IMR-90 (cell line): ENCODE results near the gene TNRC6C. TPM values are rescaled to one million over a fixed set of nuclear protein-coding genes. Genes with fewer than 3 reads are reported as not detected.

Experiments used
- ATAC-seq: fragments of 200-7000 bp; cut with Tn5 transposase; 2 replicates; pipeline ENCODE4 v1.9.1; 2020; ENCODE audit warnings: low read depth, mild to moderate bottlenecking, moderate library complexity
- BruUV-seq: library from RNA; stranded (reverse); fragments of 400-500 nt; replicated peaks from 2 replicates; lab custom pipeline; 2021; lab: Mats Ljungman, UMichigan
- CTCF ChIA-PET: fragments of 300-600 bp; formaldehyde crosslinking; extraction: SDS; loops from one replicate; lab custom pipeline; 2021; ENCODE audit warnings: antibody characterized with exemption; lab: Yijun Ruan, JAX
- POLR2A ChIA-PET: fragments of 300-600 bp; sonication (Branson Sonifier 250); formaldehyde crosslinking; loops from one replicate; lab custom pipeline; 2022; ENCODE audit warnings: antibody characterized with exemption; ENCODE audit not compliant: unreplicated experiment; lab: Charles Lee
- DNase-seq: peaks from one replicate; pipeline ENCODE4 v3.0.0; 2013
- H2AFZ ChIP-seq: replicated peaks from 2 replicates; pipeline ENCODE3; 2013; ENCODE audit warnings: low read length, mild to moderate bottlenecking; ENCODE audit not compliant: poor library complexity
- H2AK5ac ChIP-seq: 2 replicates; pipeline ENCODE4 v1.6.1; 2013; ENCODE audit warnings: low read depth, low read length, inconsistent platforms
- H2AK9ac ChIP-seq: replicated peaks from 2 replicates; pipeline ENCODE3; 2013; ENCODE audit warnings: mild to moderate bottlenecking, low read depth, low read length, moderate library complexity; ENCODE audit not compliant: poor library complexity
- H2BK120ac ChIP-seq: 2 replicates; pipeline ENCODE4 v1.6.1; 2013; ENCODE audit warnings: low read depth, low read length, inconsistent platforms
- H2BK15ac ChIP-seq: 3 replicates; pipeline ENCODE4 v1.6.1; 2013; ENCODE audit warnings: low read depth, low read length, inconsistent platforms
- H2BK20ac ChIP-seq: 2 replicates; pipeline ENCODE4 v1.6.1; 2013; ENCODE audit warnings: low read depth, mild to moderate bottlenecking, inconsistent platforms, low read length, moderate library complexity
- H2BK5ac ChIP-seq: 2 replicates; pipeline ENCODE4 v1.6.1; 2013; ENCODE audit warnings: mild to moderate bottlenecking, low read depth, low read length, inconsistent platforms; ENCODE audit not compliant: poor library complexity, severe bottlenecking
- H3K14ac ChIP-seq: replicated peaks from 2 replicates; pipeline ENCODE4 v1.6.1; 2013; ENCODE audit warnings: low read depth, low read length, inconsistent platforms
- H3K18ac ChIP-seq: 2 replicates; pipeline ENCODE4 v1.6.1; 2013; ENCODE audit warnings: low read depth, low read length, control low read depth
- H3K23ac ChIP-seq: 2 replicates; pipeline ENCODE4 v1.6.1; 2013; ENCODE audit warnings: low read depth, low read length, inconsistent platforms
- H3K27ac ChIP-seq: 2 replicates; pipeline ENCODE4 v1.5.1; 2013; ENCODE audit warnings: mild to moderate bottlenecking, control low read depth, low read length; ENCODE audit not compliant: insufficient read depth
- H3K27me3 ChIP-seq: 2 replicates; pipeline ENCODE4 v1.6.1; 2013; ENCODE audit warnings: low read length; ENCODE audit not compliant: control insufficient read depth, insufficient read depth
- H3K36me3 ChIP-seq: 2 replicates; pipeline ENCODE4 v1.6.1; 2013; ENCODE audit warnings: low read length, mixed read lengths; ENCODE audit not compliant: control insufficient read depth, insufficient read depth
- H3K4ac ChIP-seq: 2 replicates; pipeline ENCODE4 v1.6.1; 2013; ENCODE audit warnings: low read depth, low read length, inconsistent platforms
- H3K4me1 ChIP-seq: 2 replicates; pipeline ENCODE4 v1.6.1; 2013; ENCODE audit warnings: low read length, mixed read lengths; ENCODE audit not compliant: control insufficient read depth, insufficient read depth
- H3K4me2 ChIP-seq: 2 replicates; pipeline ENCODE4 v1.6.1; 2013; ENCODE audit warnings: low read depth, mild to moderate bottlenecking, control low read depth, low read length, moderate library complexity
- H3K4me3 ChIP-seq: 2 replicates; pipeline ENCODE4 v1.5.1; 2013; ENCODE audit warnings: low read depth, mild to moderate bottlenecking, control low read depth, low read length, moderate library complexity; ENCODE audit not compliant: insufficient read depth
- H3K56ac ChIP-seq: 2 replicates; pipeline ENCODE4 v1.6.1; 2013; ENCODE audit warnings: low read length, inconsistent platforms; ENCODE audit not compliant: insufficient read depth; ENCODE audit errors: extremely low read depth
- H3K79me1 ChIP-seq, 2 experiments: 2 replicates each; pipeline ENCODE4 v1.6.1; 2013; ENCODE audit warnings: low read length in 2 of 2, inconsistent platforms in 1 of 2, low read depth in 1 of 2
- H3K9ac ChIP-seq: 2 replicates; pipeline ENCODE4 v1.6.1; 2013; ENCODE audit warnings: low read depth, low read length, control low read depth
- H3K9me1 ChIP-seq: 2 replicates; pipeline ENCODE4 v1.6.1; 2013; ENCODE audit warnings: low read length, inconsistent platforms; ENCODE audit not compliant: insufficient read depth
- H3K9me3 ChIP-seq: 2 replicates; pipeline ENCODE4 v1.6.1; 2013; ENCODE audit warnings: low read length; ENCODE audit not compliant: control insufficient read depth, insufficient read depth
- H4K20me1 ChIP-seq: 2 replicates; pipeline ENCODE4 v1.6.1; 2013; ENCODE audit warnings: low read length, inconsistent platforms; ENCODE audit not compliant: insufficient read depth
- H4K5ac ChIP-seq: 2 replicates; pipeline ENCODE4 v1.6.1; 2013; ENCODE audit warnings: mild to moderate bottlenecking, low read depth, low read length, control low read depth
- H4K8ac ChIP-seq, 2 experiments: 2 replicates each; pipeline ENCODE4 v1.6.1; 2013; ENCODE audit warnings: low read depth in 2 of 2, low read length in 2 of 2, control low read depth in 1 of 2, inconsistent platforms in 1 of 2
- H4K91ac ChIP-seq: 2 replicates; pipeline ENCODE4 v1.6.1; 2013; ENCODE audit warnings: low read depth, low read length, inconsistent platforms; ENCODE audit not compliant: insufficient read depth
- BHLHE40 ChIP-seq: fragments of 150-350 bp; IDR thresholded peaks from 2 replicates; pipeline ENCODE4 v1.6.1; 2016; ENCODE audit warnings: mild to moderate bottlenecking, low read depth, low read length
- ELK1 ChIP-seq: fragments of 150-350 bp; IDR thresholded peaks from 2 replicates; pipeline ENCODE4 v1.6.1; 2016; ENCODE audit warnings: low read depth, mild to moderate bottlenecking, low read length, moderate library complexity, borderline replicate concordance
- NFE2L2 ChIP-seq: fragments of 150-350 bp; IDR thresholded peaks from 2 replicates; pipeline ENCODE4 v1.6.1; 2016; ENCODE audit warnings: low read depth, mild to moderate bottlenecking, low read length
- POLR2A ChIP-seq: IDR thresholded peaks from 2 replicates; pipeline ENCODE4 v1.6.1; 2012; ENCODE audit warnings: mild to moderate bottlenecking, low read depth, low read length
- USF2 ChIP-seq: fragments of 150-350 bp; IDR thresholded peaks from 2 replicates; pipeline ENCODE4 v1.6.1; 2017; ENCODE audit warnings: mild to moderate bottlenecking, antibody characterized with exemption, low read length, low read depth
- WGBS, 2 experiments: methylation state at CpG; one replicate each; pipeline versions ENCODE4 v1.1.5 to v1.1.7; 2013; ENCODE audit warnings: missing lambda C conversion rate in 2 of 2; ENCODE audit not compliant: insufficient read length in 1 of 2; ENCODE audit errors: extremely low coverage in 2 of 2; 5-methylcytosine and 5-hydroxymethylcytosine counted together
- dilution Hi-C: fragments of 300-500 bp; cut with HindIII; formaldehyde crosslinking; loops from one replicate; pipeline ENCODE4 v1.14.3; 2018; ENCODE audit warnings: low sequenced_read_pairs; ENCODE audit not compliant: unreplicated experiment
- in situ Hi-C: fragments of 300-500 bp; cut with MboI; formaldehyde crosslinking; loops from 3 replicates; pipeline ENCODE4 v1.14.3; 2019; ENCODE audit warnings: low sequenced_read_pairs, inconsistent platforms, mixed read lengths
- intact Hi-C: fragments of 100-400 bp; cut with micrococcal nuclease; formaldehyde crosslinking; loops from 2 replicates; pipeline ENCODE4 v1.10.0; 2022
- polyA plus RNA-seq, 3 experiments: library from polyadenylated mRNA; depleted of rRNA; stranded (reverse); fragments of >200 nt; gene quantifications; 2 replicates each; pipeline ENCODE4 v1.2.3, GENCODE V29; 2012; ENCODE audit warnings: low replicate concordance in 1 of 3
- total RNA-seq: library from RNA; depleted of rRNA; stranded (reverse); fragments of >200 nt; gene quantifications from 2 replicates; pipeline ENCODE4 v1.2.3, GENCODE V29; 2012

TNRC6C gene
- total and polyA plus RNA-seq, 2 of the 4 experiments (the other 2 are of a cell fraction): 1.6 to 2.7 TPM

GRCh38 chr17:77928519-77929179 is 29.9 kb upstream of the TNRC6C start:
- Histone ChIP-seq H3K4ac (no peak overlapping the region), H3K9me1 (no peaks in the 10 kb centered on the region), H3K18ac (no peak overlapping the region), H3K36me3 (no peaks in the 10 kb centered on the region), H2BK5ac (no peak overlapping the region), H3K27me3 (peaks cover 58% of the 10 kb centered on the region), H3K9me3 (no peaks in the 10 kb centered on the region), H2BK120ac (no peak overlapping the region), H4K8ac (no peak overlapping the region), H2AFZ (no peak overlapping the region), H4K91ac (no peak overlapping the region), H3K27ac (no peak overlapping the region), H3K23ac (no peak overlapping the region), H3K4me2 (no peak overlapping the region), H3K56ac (no peak overlapping the region), H4K20me1 (no peaks in the 10 kb centered on the region), H3K4me1 (no peaks in the 10 kb centered on the region), H2AK5ac (no peak overlapping the region), H2AK9ac (no peak overlapping the region), H3K9ac (no peak overlapping the region), H3K79me1 (no peaks in the 10 kb centered on the region), H3K14ac (no peak overlapping the region), H2BK20ac (no peak overlapping the region), H2BK15ac (no peak overlapping the region), H4K5ac (no peak overlapping the region), H3K4me3 (no peak overlapping the region)
- DNase-seq: no peak
- no peak for ATAC-seq
- no peak for TF ChIP-seq USF2
- no peak for TF ChIP-seq NFE2L2
- no peak for TF ChIP-seq ELK1
- no peak for TF ChIP-seq POLR2A
- TF ChIP-seq BHLHE40: no peak
- no CpG with 5 or more reads among the region's 3 CpGs for WGBS, 2 experiments
- ChIA-PET POLR2A (no interaction called here), CTCF (no interaction called here)
- dilution Hi-C loops (no loop called here), in situ Hi-C loops (no loop called here), intact Hi-C loops (no loop called here)
- BruUV-seq: no TSS peak
